GM10847 (cell line): ENCODE results near the gene IQGAP3.

Experiments
- POLR2A ChIP-seq: IDR thresholded peaks from 2 replicates; pipeline ENCODE4 v1.6.1; 2011; ENCODE audit not compliant: insufficient read length; ENCODE audit errors: extremely low read depth

The IQGAP3 gene

DNA sequence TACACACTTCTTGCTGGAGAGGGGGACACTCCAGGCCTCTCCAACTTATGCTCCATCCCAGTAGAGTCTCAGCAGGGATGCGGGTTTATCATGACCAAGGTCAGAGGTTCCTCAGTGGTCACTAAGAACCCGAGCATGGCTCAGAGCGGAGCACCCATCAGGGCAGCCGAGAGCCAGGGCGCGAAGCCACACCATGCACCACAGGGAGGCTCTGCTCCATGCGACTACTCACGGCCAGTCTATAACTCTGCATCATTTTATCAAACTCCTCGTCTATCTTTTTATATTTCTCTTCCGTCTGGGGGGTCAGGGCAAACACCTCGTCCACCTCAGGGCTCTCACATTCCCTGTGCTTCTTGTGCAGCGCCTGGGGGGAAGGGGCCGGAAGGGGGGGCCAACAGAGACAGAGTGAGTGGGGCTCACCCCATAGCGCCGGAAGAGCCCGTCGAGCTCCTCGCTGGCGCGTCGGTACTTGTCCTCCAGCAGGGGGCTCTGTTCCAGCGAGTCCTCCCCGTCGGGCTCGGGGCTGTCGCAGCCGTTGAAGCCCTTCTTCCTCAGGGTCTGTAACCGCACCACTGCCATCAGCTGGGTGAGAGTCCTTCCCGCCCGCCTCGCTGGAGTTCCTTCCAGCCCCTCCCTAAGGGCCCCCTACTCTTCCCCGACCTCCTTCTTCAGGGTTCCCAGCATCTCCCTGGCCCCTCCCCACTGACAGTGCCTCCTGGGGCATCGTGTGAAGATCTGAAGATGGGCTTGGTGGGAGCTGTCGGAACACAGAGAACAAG is 91.8 kb downstream of the IQGAP3 start:
- TF ChIP-seq POLR2A: no peak

DNA sequence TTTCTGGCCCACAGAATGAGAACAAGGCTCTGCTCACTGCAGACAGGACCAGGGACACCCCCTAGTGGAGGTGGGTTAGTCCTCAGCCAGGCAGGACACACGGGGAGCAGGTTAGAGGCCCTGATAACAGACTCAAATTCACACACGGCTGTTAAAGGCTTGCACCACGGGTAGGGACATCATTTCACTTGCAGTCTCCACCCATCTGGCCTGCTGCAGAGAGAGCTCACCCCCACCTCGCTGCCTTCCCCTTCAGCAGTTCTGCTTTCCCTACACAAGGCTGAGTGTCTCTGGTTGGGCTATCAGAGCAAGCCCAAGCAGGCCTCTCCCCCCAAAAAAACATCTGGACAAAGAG is 92.4 kb downstream of the IQGAP3 start:
- TF ChIP-seq POLR2A: no peak

DNA sequence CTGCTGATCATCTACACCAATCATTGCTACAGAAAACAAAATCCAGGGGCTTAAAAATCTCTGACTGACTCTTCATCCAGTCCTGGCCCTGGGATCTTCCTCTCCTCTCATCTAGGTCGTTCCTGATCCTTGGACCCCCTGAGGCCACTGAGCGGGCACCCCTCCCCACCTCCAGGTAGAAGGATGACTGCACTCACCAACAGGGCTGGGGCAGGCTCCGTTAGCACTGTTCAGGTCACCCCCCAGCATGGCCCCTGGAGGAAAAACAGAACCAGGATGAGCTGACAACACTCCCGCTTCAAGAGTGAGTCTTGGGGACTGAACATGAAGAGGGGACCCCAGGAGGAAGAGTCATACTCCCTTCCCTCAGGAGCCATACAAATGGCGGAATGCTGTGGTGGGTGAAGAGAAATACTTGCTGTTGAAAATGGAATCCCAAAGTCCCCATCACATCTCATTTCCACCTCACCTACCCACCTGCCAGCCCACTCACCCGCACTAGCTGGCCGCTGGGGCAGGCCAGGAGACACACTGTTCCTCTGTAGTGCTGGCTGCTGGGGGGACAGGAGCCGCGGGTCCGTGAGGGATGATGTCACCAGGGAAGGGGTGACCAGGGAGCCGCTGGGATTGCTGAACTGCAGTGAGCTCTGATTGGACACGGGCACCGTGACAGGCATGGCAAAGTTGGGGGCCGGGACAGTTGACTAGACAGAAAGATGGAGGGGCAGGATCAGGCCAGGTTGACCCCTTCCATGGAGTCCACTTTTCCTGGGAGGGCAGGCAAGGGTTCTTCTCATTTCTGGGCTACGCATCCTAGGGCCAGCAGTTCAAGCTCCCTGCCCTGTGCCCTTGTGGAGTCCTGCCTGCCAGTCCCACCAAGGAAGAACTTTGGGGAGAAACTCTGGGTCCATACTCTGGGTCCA is 93.0 kb downstream of the IQGAP3 start:
- TF ChIP-seq POLR2A: no peak

DNA sequence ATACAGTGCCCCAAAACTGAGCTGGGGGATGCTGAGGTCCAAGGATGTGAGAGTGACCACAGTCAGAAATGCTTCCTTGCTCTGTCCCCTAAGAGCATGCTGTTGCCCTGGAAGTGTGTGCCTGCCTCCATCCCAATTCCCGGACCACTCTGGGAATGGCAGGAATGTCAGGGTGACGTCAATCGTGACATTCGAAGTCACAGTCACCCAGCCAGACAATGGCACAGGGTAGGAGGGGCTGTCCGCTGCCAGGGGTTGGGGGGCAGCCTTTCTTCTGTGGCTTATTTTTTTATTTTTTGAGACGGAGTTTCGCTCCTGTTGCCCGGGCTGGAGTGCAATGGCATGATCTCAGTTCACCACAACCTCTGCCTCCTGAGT is 94.1 kb downstream of the IQGAP3 start:
- TF ChIP-seq POLR2A: no peak

DNA sequence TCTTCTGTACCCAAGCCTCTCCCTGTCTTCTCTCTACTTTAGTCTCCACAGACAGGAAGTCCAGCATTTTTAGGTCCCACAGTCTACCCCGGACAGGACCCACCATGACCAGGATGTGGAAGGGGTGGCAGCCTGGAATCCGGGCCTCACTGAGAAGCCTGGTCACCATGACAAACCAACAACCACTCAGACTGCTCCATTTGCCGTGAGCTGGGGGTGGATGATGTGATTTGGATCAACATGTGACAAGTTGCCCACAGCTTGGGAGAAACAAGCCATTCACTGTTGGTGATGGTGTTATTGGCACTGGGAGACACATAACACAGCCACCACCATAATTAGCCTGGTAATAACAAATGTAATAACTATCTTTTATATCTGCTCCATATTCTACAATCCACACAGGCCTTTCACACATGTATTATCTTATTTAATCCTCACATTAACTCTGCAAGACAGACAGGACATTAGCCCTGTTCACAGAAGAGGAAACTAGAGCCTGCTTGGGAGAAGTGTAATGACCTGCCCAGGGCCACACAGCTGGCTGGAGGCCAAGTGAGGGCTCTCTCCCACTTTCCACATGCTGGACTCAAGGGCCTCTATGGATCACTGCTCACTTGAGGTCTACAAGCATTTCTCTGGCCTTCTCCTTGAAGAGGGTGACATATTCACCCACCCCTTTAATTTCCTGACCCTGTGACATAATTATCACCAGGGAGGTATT is 94.7 kb downstream of the IQGAP3 start:
- no peak for TF ChIP-seq POLR2A

DNA sequence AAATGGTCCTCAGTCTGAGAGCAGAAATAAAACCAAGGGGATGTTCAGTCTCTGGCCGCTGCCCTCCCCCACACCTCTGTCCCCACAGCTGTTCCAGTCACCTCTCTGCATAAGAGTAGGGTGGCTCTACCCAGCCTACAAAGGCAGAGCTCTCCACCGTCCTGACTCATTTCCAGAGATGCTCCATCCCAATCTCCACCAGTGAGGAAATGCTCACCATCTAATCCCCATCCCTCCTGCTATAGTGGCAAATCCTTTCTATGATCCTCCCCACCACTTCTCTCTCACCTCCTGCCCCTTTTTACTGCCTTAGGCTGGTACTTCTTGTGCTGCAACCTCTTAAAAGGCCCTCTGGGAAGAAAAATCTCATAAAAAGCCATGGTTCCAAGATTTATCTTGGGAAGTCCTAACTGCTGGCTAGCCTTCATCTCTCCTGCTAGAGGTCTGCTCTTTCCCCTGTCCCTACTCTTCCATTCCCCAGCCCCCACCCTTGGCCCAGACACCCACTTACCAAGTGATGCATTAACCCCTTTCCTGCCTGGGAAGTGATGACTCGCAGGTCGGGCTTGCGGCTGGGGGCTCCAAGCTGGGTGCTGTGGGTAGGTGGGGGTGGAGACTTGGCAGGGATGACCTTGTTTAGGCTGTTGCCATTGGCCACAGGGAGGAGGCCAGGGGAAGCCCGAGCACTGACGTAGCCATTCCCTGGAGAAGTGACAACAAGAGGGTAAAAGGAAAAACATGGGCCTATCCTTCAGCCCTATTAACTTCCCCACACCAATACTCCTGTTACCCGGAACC is 95.7 kb downstream of the IQGAP3 start:
- no peak for TF ChIP-seq POLR2A

DNA sequence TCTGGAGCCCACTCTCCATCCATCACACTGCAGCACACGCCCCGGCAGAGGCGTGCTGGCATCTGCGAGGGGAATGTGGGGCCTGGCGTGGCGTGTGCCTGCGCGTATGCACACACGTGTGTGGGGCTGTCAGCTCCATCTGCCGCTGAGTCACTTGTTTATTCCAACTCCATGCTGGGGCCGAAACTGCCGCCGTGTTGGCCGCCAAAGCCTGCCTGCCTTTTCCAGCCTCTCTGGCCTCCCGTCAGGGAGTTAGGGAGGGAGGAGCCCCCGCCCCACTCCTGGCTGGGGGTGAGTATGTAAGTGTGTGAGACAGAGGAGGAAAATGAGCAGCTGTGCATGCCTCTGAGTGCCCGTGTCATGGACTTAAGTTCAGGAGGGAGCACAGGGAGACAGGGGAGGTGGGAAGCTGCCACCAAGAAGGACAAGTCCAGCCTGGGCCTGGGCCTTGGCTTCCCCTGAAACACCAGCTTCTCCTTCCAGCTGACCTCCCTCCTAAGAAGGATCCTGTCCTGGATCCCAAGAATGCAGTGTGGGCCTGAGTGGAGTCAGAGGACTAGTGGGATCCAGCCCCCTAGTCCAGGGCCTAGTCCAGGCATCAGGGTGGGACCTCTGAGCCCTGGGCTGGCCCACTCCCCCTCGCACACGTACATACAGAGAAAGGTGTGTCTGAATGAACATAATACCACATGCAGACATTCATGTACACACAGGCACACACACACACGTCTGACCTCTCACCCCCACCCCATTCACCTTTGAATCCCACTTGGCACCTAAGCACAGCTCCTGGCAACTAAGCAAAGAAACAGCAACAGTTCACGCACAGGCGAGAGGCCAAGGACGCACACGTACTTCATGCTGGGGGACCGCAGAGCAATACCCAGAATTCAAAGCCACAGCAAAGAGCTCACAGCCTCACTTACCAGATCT is 96.5 kb downstream of the IQGAP3 start:
- TF ChIP-seq POLR2A: no peak
